Measurements from ENCODE around the gene TMEM208. TPM values are rescaled to one million over a fixed set of nuclear protein-coding genes. Genes with fewer than 3 reads are reported as not detected.

The TMEM208 gene
- total and polyA plus RNA-seq, 12 donors, result 7.6 to 92.0 (median 13.0) TPM

- Histone ChIP-seq H3K4me3 (peak overlapping the region in 8 of 10 donors; percentile 10 to 84 (median 75)), H3K27ac (peak overlapping the region in 3 of 10 donors; percentile 12 to 29 (median 13))
- WGBS, 2 donors, result 10 to 11% methylated on average over 12 of the region's 12 CpGs
Measured at GRCh38 chr16:67185651-67186134, 41.2 kb upstream of the TMEM208 start.

DNA sequence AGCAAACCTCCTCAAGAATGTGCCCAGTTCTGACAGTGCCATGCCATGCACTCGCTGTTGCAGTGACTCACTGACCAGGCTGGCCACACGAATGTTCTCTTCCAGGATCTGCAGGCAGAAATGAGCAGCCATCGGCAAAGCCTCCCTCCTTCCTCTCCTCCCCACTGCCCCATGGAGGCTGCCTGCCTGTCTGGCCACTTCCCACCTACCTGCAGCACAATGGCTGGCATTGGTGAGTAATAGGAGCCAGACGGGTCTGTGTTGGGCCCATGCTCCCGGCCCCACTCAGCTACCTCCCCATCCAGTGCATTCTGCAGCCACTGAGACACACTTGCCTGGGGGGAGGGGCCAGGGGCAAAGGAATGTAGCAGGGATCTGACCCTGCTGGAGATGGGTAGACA lies 40.4 kb upstream of the TMEM208 start:
- Histone ChIP-seq H3K36me3 (no peaks in the 10 kb centered on the region), H3K4me3 (no peak overlapping the region), H3K27ac (no peak overlapping the region), H3K27me3 (peaks cover 0 to 3% (median 0%) of the 10 kb centered on the region in 7 donors), H3K9me3 (no peaks in the 10 kb centered on the region), H3K4me1 (peaks cover 17 to 52% (median 41%) of the 10 kb centered on the region in 9 donors)
- ATAC-seq (no peak), DNase-seq (no peak)
- TF ChIP-seq CTCF (IDR thresholded peaks at IDR 0.05), result no peak
- WGBS, 2 donors, result 45 to 57% methylated on average over 5 of the region's 5 CpGs
- intact Hi-C loops (cut with DNase I), result loop anchor here in 6 of 10 donors (5.0 to 10.0 kb wide), 3 partner anchors 34 to 232 kb away; partner anchors contain the start of gene B3GNT9 (in 1 of the 6)

More at GRCh38 chr16:67185651-67186134, 41.2 kb upstream of the TMEM208 start:
- intact Hi-C loops (cut with DNase I), result loop anchor here in 9 of 10 donors (1.0 to 10.0 kb wide), 8 partner anchors 30 to 231 kb away; partner anchors contain the start of gene B3GNT9 (in 2 of the 9)
- no peaks in the 10 kb centered on the region for H3K9me3 ChIP-seq
- H3K36me3 ChIP-seq, result no peaks in the 10 kb centered on the region
- peaks cover 0 to 3% (median 0%) of the 10 kb centered on the region in 7 donors for H3K27me3 ChIP-seq
- ATAC-seq (no peak), DNase-seq (no peak)
- peaks cover 12 to 48% (median 32%) of the 10 kb centered on the region in 9 donors for H3K4me1 ChIP-seq
- TF ChIP-seq CTCF (IDR thresholded peaks at IDR 0.05), result peak in 2 of 9 donors; percentile 5 to 9

DNA sequence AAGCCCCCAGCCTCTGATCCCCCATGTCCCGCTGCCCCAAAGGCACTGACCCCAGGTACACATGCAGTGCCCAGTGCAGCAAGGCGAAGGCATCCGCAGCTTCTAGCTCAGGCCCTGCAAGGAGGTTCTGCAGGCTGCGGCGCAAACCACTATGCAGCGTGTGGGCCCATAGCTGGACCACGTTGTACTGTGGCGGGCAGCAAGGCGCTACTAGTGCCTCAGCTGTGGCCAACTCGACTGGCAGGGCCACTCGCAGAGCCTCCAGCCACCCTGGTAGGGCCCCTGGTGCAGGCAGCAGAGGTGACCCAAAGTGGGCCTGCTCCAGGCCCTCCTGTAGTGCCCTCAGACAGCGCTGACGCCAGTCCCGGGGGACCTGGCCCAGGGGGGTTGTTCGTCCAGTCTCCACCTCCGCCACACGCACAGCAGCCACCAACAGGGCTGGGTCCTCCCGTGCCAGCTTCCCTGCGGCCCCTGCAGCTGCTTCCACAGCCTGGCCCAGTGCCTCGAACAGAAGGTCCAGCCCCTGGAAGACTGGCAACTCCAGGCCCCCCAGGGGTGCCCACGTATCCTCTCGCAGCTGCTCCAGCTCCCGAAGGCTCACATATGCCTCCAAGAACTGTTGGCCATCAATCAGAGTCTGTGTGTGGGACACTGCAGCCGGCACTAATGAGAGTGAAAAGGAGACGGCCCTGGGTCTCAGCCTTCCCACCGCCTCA lies 39.6 kb upstream of the TMEM208 start:
- DNase-seq, result no peak

More for the DNA sequence above, 39.6 kb upstream of the TMEM208 start:
- H3K9me3 ChIP-seq, result no peaks in the 10 kb centered on the region
- intact Hi-C loops (cut with DNase I), result loop anchor here in 6 of 10 donors (5.0 to 10.0 kb wide), 3 partner anchors 35 to 233 kb away; partner anchors contain the start of gene B3GNT9 (in 1 of the 6)
- no peak overlapping the region for H3K4me3 ChIP-seq
- H3K36me3 ChIP-seq, result no peaks in the 10 kb centered on the region
- no peak for ATAC-seq
- no peak for TF ChIP-seq CTCF (IDR thresholded peaks at IDR 0.05)
- H3K27me3 ChIP-seq, result peaks cover 0 to 3% (median 0%) of the 10 kb centered on the region in 7 donors
- 87 to 90% methylated on average over 26 of the region's 26 CpGs for WGBS, 2 donors
- H3K27ac ChIP-seq, result no peak overlapping the region
- H3K4me1 ChIP-seq, result peaks cover 18 to 52% (median 43%) of the 10 kb centered on the region in 9 donors
